ENCODE measurements around the gene CXCL13. TPM values are rescaled to one million over a fixed set of nuclear protein-coding genes. Genes with fewer than 3 reads are reported as not detected.

Gene CXCL13
- total RNA-seq, 4 donors from 2014 or later, result not detected

- TF ChIP-seq EP300 (IDR thresholded peaks at IDR 0.05), result no peak
- no peak for TF ChIP-seq POLR2A (IDR thresholded peaks at IDR 0.05)
- no peak for TF ChIP-seq POLR2AphosphoS5 (IDR thresholded peaks at IDR 0.05)
- TF ChIP-seq CTCF (IDR thresholded peaks at IDR 0.05), result no peak
- no peaks in the 10 kb centered on the region for H3K9me3 ChIP-seq
- H3K4me3 ChIP-seq, result no peak overlapping the region
- WGBS, 2 donors (ENCODE audit: low coverage in 1 of 2), result 69% methylated on average over 2 of the region's 2 CpGs; no CpG with 5 or more reads in 1 of the 2 donors
- no peaks in the 10 kb centered on the region for H3K27me3 ChIP-seq
- ATAC-seq, result no peak
- H3K36me3 ChIP-seq, result no peaks in the 10 kb centered on the region
- H3K27ac ChIP-seq, result no peak overlapping the region
- no peaks in the 10 kb centered on the region for H3K4me1 ChIP-seq
These were observed 23.5 kb upstream of the CXCL13 start for GRCh38 chr4:77582156-77582555.

GRCh38 chr4:77582711-77583110, 22.9 kb upstream of the CXCL13 start:
- Histone ChIP-seq H3K9me3 (no peaks in the 10 kb centered on the region), H3K27me3 (no peaks in the 10 kb centered on the region), H3K27ac (no peak overlapping the region), H3K4me1 (no peaks in the 10 kb centered on the region), H3K36me3 (no peaks in the 10 kb centered on the region), H3K4me3 (no peak overlapping the region)
- TF ChIP-seq POLR2AphosphoS5 (IDR thresholded peaks at IDR 0.05), result no peak
- TF ChIP-seq POLR2A (IDR thresholded peaks at IDR 0.05), result no peak
- TF ChIP-seq CTCF (IDR thresholded peaks at IDR 0.05), result no peak
- TF ChIP-seq EP300 (IDR thresholded peaks at IDR 0.05), result no peak
- no peak for ATAC-seq

- Histone ChIP-seq H3K27ac (no peak overlapping the region), H3K4me3 (no peak overlapping the region), H3K27me3 (no peaks in the 10 kb centered on the region), H3K9me3 (no peaks in the 10 kb centered on the region), H3K36me3 (no peaks in the 10 kb centered on the region), H3K4me1 (no peaks in the 10 kb centered on the region)
- WGBS, 2 donors (ENCODE audit: low coverage in 1 of 2), result 71 to 76% methylated on average over 4 of the region's 6 CpGs
- TF ChIP-seq POLR2A (IDR thresholded peaks at IDR 0.05) (no peak), EP300 (IDR thresholded peaks at IDR 0.05) (no peak), CTCF (IDR thresholded peaks at IDR 0.05) (no peak), POLR2AphosphoS5 (IDR thresholded peaks at IDR 0.05) (no peak)
- ATAC-seq, result no peak
These were observed 18.7 kb upstream of the CXCL13 start for GRCh38 chr4:77586951-77587383.

GRCh38 chr4:77590482-77590881, 15.1 kb upstream of the CXCL13 start:
- Histone ChIP-seq H3K9me3 (no peaks in the 10 kb centered on the region), H3K27ac (no peak overlapping the region), H3K4me3 (no peak overlapping the region), H3K36me3 (no peaks in the 10 kb centered on the region), H3K4me1 (peaks cover 0 to 17% (median 2%) of the 10 kb centered on the region in 3 donors), H3K27me3 (no peaks in the 10 kb centered on the region)
- ATAC-seq, result no peak
- no peak for TF ChIP-seq POLR2AphosphoS5 (IDR thresholded peaks at IDR 0.05)
- TF ChIP-seq POLR2A (IDR thresholded peaks at IDR 0.05), result no peak
- no peak for TF ChIP-seq CTCF (IDR thresholded peaks at IDR 0.05)
- no peak for TF ChIP-seq EP300 (IDR thresholded peaks at IDR 0.05)
- WGBS, 2 donors (ENCODE audit: low coverage in 1 of 2), result 70 to 81% methylated on average over 3 of the region's 3 CpGs

- no peaks in the 10 kb centered on the region for H3K36me3 ChIP-seq
- no peak overlapping the region for H3K27ac ChIP-seq
- H3K27me3 ChIP-seq, result no peaks in the 10 kb centered on the region
- H3K9me3 ChIP-seq, result no peaks in the 10 kb centered on the region
- no CpG with 5 or more reads among the region's 1 CpG for WGBS, 2 donors (ENCODE audit: low coverage in 1 of 2)
- H3K4me3 ChIP-seq, result no peak overlapping the region
- H3K4me1 ChIP-seq, result peaks cover 0 to 17% (median 2%) of the 10 kb centered on the region in 3 donors
- TF ChIP-seq POLR2AphosphoS5 (IDR thresholded peaks at IDR 0.05) (no peak), CTCF (IDR thresholded peaks at IDR 0.05) (no peak), EP300 (IDR thresholded peaks at IDR 0.05) (no peak), POLR2A (IDR thresholded peaks at IDR 0.05) (no peak)
- ATAC-seq, result no peak
These were observed 14.1 kb upstream of the CXCL13 start for GRCh38 chr4:77591532-77591931.
